Neural cell (in vitro differentiated cells): ENCODE results near the gene DOK5. TPM values are rescaled to one million over a fixed set of nuclear protein-coding genes. Genes with fewer than 3 reads are reported as not detected.

Source experiments
- H2AFZ ChIP-seq: fragments of 200-600, 300-800 bp; sonication (generic), shearing (Covaris generic); 2 replicates; pipeline ENCODE4 v1.6.0; 2014; ENCODE audit warnings: low read depth, mild to moderate bottlenecking, antibody characterized with exemption, low read length, moderate library complexity
- H3F3A ChIP-seq: fragments of 200-600 bp; shearing (Covaris generic); 2 replicates; pipeline ENCODE4 v1.6.1; 2016; ENCODE audit warnings: mild to moderate bottlenecking, moderate library complexity, mixed read lengths, antibody characterized with exemption, low read length; ENCODE audit not compliant: insufficient read depth, poor library complexity, severe bottlenecking
- H3K27ac ChIP-seq: fragments of 200-600, 300-800 bp; sonication (generic), shearing (Covaris generic); 2 replicates; pipeline ENCODE4 v1.5.1; 2014; ENCODE audit warnings: mild to moderate bottlenecking, low read length, moderate library complexity
- H3K27me3 ChIP-seq: fragments of 300-800, 200-600 bp; sonication (generic), shearing (Covaris generic); 2 replicates; pipeline ENCODE4 v1.6.0; 2014; ENCODE audit warnings: mild to moderate bottlenecking, low read depth, low read length, moderate library complexity; ENCODE audit not compliant: insufficient read depth
- H3K36me3 ChIP-seq: fragments of 300-800, 200-600 bp; sonication (generic), shearing (Covaris generic); 2 replicates; pipeline ENCODE4 v1.5.1; 2014; ENCODE audit warnings: mild to moderate bottlenecking, antibody characterized with exemption, low read length, moderate library complexity; ENCODE audit not compliant: insufficient read depth
- H3K4me2 ChIP-seq: fragments of 300-800, 200-600 bp; sonication (generic), shearing (Covaris generic); 2 replicates; pipeline ENCODE4 v1.6.0; 2014; ENCODE audit warnings: mild to moderate bottlenecking, low read length
- H3K4me3 ChIP-seq: fragments of 300-800, 200-600 bp; sonication (generic), shearing (Covaris generic); 2 replicates; pipeline ENCODE4 v1.5.1; 2014; ENCODE audit warnings: mild to moderate bottlenecking, low read length, moderate library complexity
- H3K79me2 ChIP-seq: fragments of 200-600 bp; shearing (Covaris generic); replicated peaks from 2 replicates; pipeline ENCODE4 v1.6.0; 2014; ENCODE audit warnings: mild to moderate bottlenecking, low read length, moderate library complexity; ENCODE audit not compliant: insufficient read depth
- H3K9ac ChIP-seq: fragments of 300-800, 200-600 bp; sonication (generic), shearing (Covaris generic); 2 replicates; pipeline ENCODE4 v1.6.1; 2016; ENCODE audit warnings: mild to moderate bottlenecking, low read length, mixed read lengths
- H3K9me2 ChIP-seq: fragments of 200-600 bp; shearing (Covaris generic); 2 replicates; pipeline ENCODE4 v1.6.1; 2016; ENCODE audit warnings: mild to moderate bottlenecking, low read length, mixed read lengths; ENCODE audit not compliant: insufficient read depth
- H3K9me3 ChIP-seq: fragments of 200-600, 300-800 bp; sonication (generic), shearing (Covaris generic); 2 replicates; pipeline ENCODE4 v1.6.1; 2016; ENCODE audit warnings: mild to moderate bottlenecking, mixed run types, low read length, moderate library complexity, mixed read lengths
- H4K20me1 ChIP-seq: fragments of 200-600 bp; shearing (Covaris generic); 2 replicates; pipeline ENCODE4 v1.6.1; 2016; ENCODE audit warnings: mild to moderate bottlenecking, mixed run types; ENCODE audit not compliant: insufficient read depth
- EP300 ChIP-seq: fragments of 450-650 bp; conservative IDR thresholded peaks from 2 replicates; pipeline ENCODE4 v1.6.1; 2014; ENCODE audit warnings: antibody characterized with exemption, mild to moderate bottlenecking, moderate library complexity; ENCODE audit not compliant: poor library complexity, severe bottlenecking
- EZH2 ChIP-seq: fragments of 200-600, 300-800 bp; shearing (Covaris generic), sonication (generic); IDR thresholded peaks from 2 replicates; pipeline ENCODE4 v1.6.1; 2014; ENCODE audit warnings: antibody characterized with exemption, low read length, borderline replicate concordance, mild to moderate bottlenecking; ENCODE audit not compliant: insufficient read depth, poor library complexity, severe bottlenecking
- MXI1 ChIP-seq: fragments of 450-650 bp; conservative IDR thresholded peaks from 2 replicates; pipeline ENCODE4 v1.6.1; 2014; ENCODE audit warnings: antibody characterized with exemption, mild to moderate bottlenecking; ENCODE audit not compliant: poor library complexity, severe bottlenecking
- POLR2AphosphoS5 ChIP-seq: IDR thresholded peaks from 2 replicates; pipeline ENCODE4 v1.6.1; 2012
- RAD21 ChIP-seq: fragments of 450-650 bp; conservative IDR thresholded peaks from 2 replicates; pipeline ENCODE4 v1.6.1; 2014; ENCODE audit warnings: antibody characterized with exemption, mild to moderate bottlenecking, moderate library complexity
- SMC3 ChIP-seq: fragments of 450-650 bp; conservative IDR thresholded peaks from 2 replicates; pipeline ENCODE4 v1.6.1; 2014; ENCODE audit warnings: antibody characterized with exemption, mild to moderate bottlenecking, moderate library complexity; ENCODE audit not compliant: poor library complexity
- TAF1 ChIP-seq: IDR thresholded peaks from 2 replicates; pipeline ENCODE4 v1.6.1; 2012; ENCODE audit warnings: low read depth
- polyA plus RNA-seq: library from polyadenylated mRNA; depleted of rRNA; stranded (reverse); fragments of >200 nt; gene quantifications from 2 replicates; pipeline ENCODE4 v1.2.3, GENCODE V29; 2014
- TF ChIP-seq, protein P1 (sequence below): IDR thresholded peaks from 2 replicates; pipeline ENCODE4 v1.6.1; 2012; ENCODE audit warnings: borderline replicate concordance
- TF ChIP-seq, protein P2 (sequence below): fragments of 450-650 bp; IDR thresholded peaks from 2 replicates; pipeline ENCODE4 v1.5.1; 2014; ENCODE audit warnings: antibody characterized with exemption, mild to moderate bottlenecking, moderate library complexity; ENCODE audit not compliant: poor library complexity, severe bottlenecking

DOK5 gene
- polyA plus RNA-seq, 1 donor from 2014 or later, result 4.6 TPM

DNA sequence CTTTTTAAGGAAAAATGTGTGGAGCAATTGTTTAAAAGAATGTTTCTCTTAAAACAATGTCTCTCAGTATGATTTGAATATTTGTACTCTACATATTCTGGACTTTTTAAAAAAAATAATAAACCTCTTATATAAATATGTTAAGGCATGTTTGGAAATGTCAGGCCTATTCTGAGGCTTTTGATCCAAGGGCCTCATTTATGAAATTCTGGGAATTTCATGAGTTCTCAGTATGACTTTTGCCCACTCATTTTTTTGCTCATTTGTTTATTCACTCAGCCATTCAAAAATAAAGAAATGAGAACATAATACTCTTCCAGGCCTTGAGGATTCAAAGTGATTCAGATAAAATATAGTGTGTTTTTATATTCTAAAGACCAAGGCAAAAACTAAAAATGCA, 60.4 kb downstream of the DOK5 start:
- no peaks in the 10 kb centered on the region for H3K9me3 ChIP-seq

DNA sequence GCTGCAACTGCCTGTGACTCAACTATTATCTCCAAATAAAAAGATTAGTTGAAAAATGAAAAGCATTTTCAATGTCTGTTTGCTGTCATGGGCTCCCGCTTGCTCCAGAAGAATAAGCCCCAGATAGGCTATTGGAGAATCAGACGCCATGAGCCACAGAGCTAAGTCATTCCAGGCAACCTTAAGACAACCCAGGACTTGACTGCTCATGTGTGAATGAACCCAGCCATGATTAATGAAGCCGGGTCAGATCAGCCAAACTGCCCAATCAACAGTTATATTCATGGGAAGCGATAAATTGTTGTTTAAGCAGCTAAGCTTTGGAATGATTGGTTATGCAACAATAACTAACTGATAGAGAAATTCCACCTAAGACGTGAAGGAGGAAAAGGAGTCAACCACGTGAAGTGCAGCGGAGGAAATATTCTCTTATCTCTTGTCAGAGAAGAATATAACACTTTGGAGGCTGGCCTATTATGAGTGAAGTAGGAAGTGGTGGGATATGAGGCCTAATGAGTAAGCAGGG, 64.2 kb downstream of the DOK5 start:
- H3K9me3 ChIP-seq, result no peaks in the 10 kb centered on the region

More for the DNA sequence above, 60.4 kb downstream of the DOK5 start:
- Histone ChIP-seq H3K9me2 (no peaks in the 10 kb centered on the region), H4K20me1 (no peaks in the 10 kb centered on the region), H3K9ac (no peak overlapping the region), H3K79me2 (no peaks in the 10 kb centered on the region), H2AFZ (no peak overlapping the region), H3F3A (no peaks in the 10 kb centered on the region), H3K36me3 (no peaks in the 10 kb centered on the region), H3K27ac (no peak overlapping the region), H3K27me3 (no peaks in the 10 kb centered on the region), H3K4me3 (no peak overlapping the region), H3K4me2 (no peak overlapping the region)
- no peak for TF ChIP-seq TAF1
- TF ChIP-seq, protein P1, sequence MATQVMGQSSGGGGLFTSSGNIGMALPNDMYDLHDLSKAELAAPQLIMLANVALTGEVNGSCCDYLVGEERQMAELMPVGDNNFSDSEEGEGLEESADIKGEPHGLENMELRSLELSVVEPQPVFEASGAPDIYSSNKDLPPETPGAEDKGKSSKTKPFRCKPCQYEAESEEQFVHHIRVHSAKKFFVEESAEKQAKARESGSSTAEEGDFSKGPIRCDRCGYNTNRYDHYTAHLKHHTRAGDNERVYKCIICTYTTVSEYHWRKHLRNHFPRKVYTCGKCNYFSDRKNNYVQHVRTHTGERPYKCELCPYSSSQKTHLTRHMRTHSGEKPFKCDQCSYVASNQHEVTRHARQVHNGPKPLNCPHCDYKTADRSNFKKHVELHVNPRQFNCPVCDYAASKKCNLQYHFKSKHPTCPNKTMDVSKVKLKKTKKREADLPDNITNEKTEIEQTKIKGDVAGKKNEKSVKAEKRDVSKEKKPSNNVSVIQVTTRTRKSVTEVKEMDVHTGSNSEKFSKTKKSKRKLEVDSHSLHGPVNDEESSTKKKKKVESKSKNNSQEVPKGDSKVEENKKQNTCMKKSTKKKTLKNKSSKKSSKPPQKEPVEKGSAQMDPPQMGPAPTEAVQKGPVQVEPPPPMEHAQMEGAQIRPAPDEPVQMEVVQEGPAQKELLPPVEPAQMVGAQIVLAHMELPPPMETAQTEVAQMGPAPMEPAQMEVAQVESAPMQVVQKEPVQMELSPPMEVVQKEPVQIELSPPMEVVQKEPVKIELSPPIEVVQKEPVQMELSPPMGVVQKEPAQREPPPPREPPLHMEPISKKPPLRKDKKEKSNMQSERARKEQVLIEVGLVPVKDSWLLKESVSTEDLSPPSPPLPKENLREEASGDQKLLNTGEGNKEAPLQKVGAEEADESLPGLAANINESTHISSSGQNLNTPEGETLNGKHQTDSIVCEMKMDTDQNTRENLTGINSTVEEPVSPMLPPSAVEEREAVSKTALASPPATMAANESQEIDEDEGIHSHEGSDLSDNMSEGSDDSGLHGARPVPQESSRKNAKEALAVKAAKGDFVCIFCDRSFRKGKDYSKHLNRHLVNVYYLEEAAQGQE, result no peak
- TF ChIP-seq, protein P2, sequence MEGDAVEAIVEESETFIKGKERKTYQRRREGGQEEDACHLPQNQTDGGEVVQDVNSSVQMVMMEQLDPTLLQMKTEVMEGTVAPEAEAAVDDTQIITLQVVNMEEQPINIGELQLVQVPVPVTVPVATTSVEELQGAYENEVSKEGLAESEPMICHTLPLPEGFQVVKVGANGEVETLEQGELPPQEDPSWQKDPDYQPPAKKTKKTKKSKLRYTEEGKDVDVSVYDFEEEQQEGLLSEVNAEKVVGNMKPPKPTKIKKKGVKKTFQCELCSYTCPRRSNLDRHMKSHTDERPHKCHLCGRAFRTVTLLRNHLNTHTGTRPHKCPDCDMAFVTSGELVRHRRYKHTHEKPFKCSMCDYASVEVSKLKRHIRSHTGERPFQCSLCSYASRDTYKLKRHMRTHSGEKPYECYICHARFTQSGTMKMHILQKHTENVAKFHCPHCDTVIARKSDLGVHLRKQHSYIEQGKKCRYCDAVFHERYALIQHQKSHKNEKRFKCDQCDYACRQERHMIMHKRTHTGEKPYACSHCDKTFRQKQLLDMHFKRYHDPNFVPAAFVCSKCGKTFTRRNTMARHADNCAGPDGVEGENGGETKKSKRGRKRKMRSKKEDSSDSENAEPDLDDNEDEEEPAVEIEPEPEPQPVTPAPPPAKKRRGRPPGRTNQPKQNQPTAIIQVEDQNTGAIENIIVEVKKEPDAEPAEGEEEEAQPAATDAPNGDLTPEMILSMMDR, result no peak
- no peak for TF ChIP-seq SMC3
- TF ChIP-seq MXI1, result no peak
- no peak for TF ChIP-seq POLR2AphosphoS5
- no peak for TF ChIP-seq EZH2

More for the DNA sequence above, 64.2 kb downstream of the DOK5 start:
- no peaks in the 10 kb centered on the region for H3F3A ChIP-seq
- no peak overlapping the region for H3K27ac ChIP-seq
- H3K9ac ChIP-seq, result no peak overlapping the region
- no peaks in the 10 kb centered on the region for H3K36me3 ChIP-seq
- TF ChIP-seq TAF1 (no peak), EZH2 (no peak), POLR2AphosphoS5 (no peak), RAD21 (no peak), SMC3 (no peak), EP300 (no peak), MXI1 (no peak)
- TF ChIP-seq, protein P1, result no peak
- TF ChIP-seq, protein P2, result no peak
- no peak overlapping the region for H2AFZ ChIP-seq
- no peak overlapping the region for H3K4me2 ChIP-seq
- H3K9me2 ChIP-seq, result no peaks in the 10 kb centered on the region
- no peaks in the 10 kb centered on the region for H3K79me2 ChIP-seq
- no peaks in the 10 kb centered on the region for H3K27me3 ChIP-seq
- H4K20me1 ChIP-seq, result no peaks in the 10 kb centered on the region
- no peak overlapping the region for H3K4me3 ChIP-seq
